NCI-H2227 treated with DMSO at 0.1 percent for 48 hours (cell line): Measurements from ENCODE around the gene RPS19BP1.

Source experiments
- DNase-seq: peaks from one replicate; lab custom pipeline; 2025; lab: John Stamatoyannopoulos, UW

Gene RPS19BP1, protein sequence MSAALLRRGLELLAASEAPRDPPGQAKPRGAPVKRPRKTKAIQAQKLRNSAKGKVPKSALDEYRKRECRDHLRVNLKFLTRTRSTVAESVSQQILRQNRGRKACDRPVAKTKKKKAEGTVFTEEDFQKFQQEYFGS

DNA sequence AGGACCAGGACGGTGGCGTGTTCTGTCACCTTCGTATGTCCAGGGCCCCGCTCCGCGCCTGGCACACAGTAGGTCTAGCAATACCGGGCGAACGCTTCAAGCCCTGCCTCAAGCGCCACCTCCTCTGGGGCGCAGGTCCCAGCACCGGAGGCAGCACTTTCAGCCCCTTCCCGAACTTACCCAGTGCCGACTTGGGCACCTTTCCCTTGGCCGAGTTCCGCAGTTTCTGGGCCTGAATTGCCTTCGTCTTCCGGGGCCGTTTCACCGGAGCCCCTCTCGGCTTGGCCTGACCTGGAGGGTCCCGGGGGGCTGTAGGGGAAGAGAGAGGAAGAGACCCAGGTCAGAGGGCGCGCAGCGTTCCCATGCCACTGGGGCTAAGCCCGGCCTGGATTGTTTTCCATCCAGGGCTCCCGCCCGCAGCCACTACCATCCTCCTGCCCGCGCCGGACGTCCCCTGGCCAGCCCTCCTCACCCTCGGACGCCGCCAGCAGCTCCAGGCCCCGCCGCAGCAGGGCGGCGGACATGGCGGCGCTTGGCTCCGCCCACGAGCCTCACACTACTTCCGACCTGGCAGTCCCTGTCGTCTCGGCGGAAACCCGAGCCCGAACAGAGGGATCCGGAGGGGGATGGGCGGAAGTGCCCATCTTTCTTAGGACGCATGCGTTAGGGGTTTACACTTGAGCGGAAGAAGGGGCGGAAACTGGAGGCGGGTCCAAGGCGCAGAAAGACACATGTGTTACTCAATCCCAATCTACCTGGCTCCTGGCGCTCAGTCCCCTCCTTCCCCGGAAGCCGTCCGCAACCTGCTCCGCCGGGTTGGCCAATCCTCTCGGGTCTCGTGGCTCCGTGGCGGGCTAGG is at the start of gene RPS19BP1:
TSS of gene RPS19BP1 (minus strand) at position 534 of the 859 bp plus-strand sequence. CDS start at position 524, 10 bp downstream.
- DNase-seq, result peak; percentile 97

DNA sequence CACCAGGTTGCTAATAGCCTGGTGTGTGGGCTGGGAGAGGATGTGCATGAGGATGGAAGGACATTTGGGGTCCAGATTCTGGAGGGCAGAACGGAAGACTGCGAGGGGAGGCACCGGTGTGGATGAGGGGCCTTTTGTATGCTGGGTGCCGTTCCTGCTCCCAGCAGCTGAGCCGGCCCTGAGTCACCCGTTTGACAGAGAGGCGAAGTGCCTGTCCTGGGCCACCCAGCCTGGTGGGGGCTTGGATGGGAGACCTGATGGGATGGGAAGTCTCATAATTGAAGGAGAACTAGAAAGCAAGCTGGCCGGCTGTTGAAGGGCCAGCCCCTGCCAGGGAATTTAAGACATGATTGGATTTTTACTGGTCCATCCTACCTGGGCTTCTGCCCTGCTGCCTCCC is 48.8 kb upstream of the RPS19BP1 start:
- no peak for DNase-seq

- DNase-seq, result no peak
Measured at GRCh38 chr22:39580795-39581194, 48.2 kb upstream of the RPS19BP1 start.

- no peak for DNase-seq
Measured at GRCh38 chr22:39580006-39580441, 47.5 kb upstream of the RPS19BP1 start.

DNA sequence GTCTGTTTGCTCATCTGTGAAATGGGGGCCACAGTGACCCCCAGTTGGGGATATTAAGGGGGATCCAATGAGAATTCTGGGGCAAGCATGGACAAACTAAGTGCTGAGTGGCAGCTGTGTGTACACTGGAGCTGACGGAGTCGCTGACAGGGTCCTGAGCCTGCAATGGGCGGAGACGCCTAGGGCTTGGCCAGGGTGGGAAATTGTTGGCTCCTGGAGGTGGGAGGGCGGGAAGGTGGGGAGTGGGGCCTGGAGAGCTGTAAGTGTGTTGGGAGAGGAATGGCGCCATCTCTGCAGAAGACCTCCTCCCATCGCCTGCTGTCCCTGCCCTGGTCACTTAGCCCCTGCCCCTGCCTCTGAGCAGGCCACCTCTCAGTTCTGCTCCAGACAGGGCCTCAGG is 45.4 kb upstream of the RPS19BP1 start:
- DNase-seq, result no peak

- DNase-seq, result no peak
Measured at GRCh38 chr22:39577366-39577765, 44.8 kb upstream of the RPS19BP1 start.

GRCh38 chr22:39576027-39576426 is 43.5 kb upstream of the RPS19BP1 start:
- DNase-seq, result no peak

DNA sequence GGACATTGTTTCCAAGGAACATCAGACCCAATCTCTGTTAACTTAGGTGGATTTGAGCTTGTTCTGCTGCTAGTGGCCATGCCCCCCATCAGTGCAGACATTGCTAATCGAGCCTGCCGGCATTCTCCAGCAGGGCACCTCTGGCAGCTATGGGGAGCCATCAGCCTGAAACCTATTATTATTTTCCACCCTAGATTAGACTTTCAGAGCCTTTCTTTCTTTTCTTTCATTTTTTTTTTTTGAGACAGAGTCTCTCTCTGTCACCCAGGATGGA is 42.9 kb upstream of the RPS19BP1 start:
- no peak for DNase-seq

- no peak for DNase-seq
Measured at GRCh38 chr22:39574779-39575551, 42.4 kb upstream of the RPS19BP1 start.

DNA sequence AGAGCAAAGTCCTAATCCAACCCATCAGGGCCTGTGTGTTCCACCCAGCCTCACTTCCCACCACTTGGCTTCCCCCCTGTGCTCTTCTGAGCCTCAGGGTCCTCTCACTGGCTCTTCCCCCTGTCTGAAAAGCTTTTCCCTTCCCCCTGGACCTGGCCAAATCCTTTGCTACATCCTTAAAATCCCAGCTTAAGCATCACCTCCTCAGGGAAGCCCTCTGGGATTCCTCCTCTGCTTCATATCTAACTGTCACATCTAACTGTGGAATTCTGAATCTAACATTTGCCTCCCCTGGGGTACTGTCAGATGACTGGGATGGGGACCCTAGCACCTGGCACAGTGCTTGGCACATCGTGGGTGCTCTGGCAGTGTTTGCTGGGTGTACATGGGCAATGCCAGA is 39.0 kb upstream of the RPS19BP1 start:
- DNase-seq, result no peak

DNA sequence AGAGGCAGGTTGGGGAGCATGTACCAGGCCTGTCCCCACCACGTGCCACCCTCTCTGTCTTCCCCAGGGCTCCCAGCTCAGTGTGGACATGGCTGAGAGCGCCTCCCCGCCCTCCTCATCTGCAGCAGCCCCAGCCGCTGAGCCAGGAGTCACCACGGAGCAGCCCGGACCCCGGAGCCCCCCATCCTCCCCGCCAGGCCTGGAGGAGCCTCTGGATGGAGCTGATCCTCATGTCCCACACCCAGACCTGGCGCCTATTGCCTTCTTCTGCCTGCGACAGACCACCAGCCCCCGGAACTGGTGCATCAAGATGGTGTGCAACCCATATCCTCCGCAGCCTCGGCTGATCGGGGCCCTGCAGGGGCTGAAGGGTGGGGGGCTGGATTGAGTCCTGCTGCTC is 38.1 kb upstream of the RPS19BP1 start, which contains the start of gene CACNA1I:
TSS of gene CACNA1I (plus strand) at position 89 of the 400 bp plus-strand sequence. CDS start at position 89, 0 bp downstream.
- DNase-seq, result no peak

GRCh38 chr22:39570226-39570625 is 37.7 kb upstream of the RPS19BP1 start:
- no peak for DNase-seq

DNA sequence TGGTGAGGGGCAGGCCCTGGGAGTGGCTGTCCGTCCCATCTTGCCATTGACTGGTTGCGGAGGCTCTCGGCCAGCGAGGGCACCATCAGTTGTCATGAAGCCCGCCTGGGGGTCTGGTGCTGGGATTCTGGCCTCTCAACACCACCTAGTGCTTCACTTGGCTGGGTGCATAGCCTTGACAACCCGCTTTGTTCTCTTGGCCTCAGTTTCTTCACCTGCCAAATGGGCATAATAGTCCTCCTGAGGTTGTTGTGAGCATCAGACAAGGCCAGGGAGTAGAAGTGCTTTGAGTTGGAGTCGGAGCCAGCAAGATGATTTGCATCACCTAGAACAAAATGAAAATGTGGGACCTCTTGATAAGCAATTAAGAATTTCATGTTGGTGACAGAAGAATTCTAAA is 36.5 kb upstream of the RPS19BP1 start:
- no peak for DNase-seq

- no peak for DNase-seq
Measured at GRCh38 chr22:39568278-39568981, 35.9 kb upstream of the RPS19BP1 start.

GRCh38 chr22:39567135-39567946 is 34.8 kb upstream of the RPS19BP1 start:
- no peak for DNase-seq

DNA sequence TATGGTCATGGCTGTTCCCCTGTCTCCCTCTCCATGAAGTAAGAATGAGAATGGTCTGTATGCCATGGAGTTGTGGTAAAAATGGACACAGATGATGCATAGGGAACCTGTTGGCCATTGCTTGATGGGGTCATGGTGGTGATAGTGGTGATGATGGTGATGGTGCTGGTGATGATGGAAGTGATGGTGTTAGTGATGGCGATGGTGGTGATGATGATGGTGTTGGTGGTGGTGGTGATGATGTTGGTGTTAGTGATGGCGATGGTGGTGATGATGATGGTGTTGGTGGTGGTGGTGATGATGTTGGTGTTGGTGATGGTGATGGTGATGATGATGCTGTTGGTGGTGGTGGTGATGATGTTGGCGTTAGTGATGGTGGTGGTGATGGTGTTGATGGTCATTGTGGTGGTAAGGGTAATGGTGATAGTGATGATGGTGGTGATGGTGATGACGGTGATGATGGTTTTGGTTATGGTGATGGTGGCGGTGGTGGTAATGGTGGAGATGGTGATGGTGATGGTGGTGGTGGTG is 32.9 kb upstream of the RPS19BP1 start:
- no peak for DNase-seq

DNA sequence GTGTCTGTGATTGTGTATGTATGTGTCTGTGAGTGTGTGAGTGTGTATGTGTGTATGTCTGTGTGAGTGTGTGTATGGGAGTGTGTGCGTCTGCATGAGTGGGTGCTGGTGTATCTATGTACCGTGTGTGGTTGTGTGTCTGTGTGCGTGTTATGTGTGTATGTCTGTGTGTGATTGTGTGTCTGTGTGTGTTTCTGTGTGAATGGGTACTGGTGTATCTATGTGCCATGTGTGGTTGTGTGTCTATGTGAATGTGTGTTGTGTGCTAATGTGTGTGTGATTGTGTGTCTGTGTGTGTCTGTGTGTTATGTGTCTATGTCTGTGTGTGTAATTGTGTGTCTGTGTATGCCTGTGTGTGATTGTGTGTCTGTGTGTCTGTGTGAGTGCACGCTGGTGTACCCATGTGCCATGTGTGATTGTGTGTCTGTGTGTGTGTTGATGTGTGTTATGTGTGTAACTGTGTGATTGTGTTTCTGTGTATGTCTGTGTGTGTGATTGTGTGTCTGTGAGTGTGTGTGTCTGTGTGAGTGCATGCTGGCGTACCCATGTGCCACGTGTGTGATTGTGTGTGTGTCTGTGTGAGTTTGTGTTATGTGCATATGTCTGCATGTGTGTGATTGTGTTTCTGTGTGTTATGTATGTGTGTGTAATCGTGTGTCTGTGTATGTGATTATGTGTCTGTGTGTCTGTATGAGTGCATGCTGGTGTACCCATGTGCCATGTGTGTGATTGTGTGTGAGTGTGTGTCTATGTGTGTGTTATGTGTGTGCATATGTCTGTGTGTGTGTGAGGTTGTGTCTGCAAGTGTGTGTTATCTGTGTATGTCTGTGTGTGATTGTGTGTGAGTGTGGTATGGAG is 31.3 kb upstream of the RPS19BP1 start:
- no peak for DNase-seq

DNA sequence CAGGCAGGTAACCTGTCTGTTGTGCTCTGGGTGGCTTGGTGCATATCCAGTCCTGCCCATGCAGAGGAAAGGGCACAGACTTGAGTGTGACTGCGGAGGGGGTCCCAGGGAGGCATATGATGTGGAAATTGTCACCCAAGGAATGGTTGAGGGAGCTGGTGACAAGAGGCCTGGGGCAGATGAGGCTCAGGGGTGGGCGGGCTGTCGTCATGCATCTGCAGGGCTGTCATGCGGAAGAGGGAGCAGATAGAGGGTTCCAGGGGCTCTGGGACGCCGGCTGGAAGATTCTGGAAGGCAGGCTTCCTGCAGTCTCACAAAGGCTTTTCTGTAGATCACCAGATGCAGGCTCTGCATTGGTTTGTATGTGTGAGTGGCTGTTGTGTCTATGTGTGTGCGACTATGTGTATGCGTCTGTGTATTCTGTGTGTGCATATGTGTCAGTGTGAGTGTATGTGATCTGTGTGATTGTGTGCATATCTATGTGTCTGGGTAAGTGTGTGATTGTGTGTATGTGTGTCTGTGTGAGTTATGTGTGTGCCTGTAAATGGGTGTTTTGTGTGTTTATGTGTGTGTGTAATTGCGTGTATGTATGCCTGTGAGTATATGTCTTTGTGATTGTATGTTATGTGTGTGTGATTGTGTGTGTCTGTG is 30.4 kb upstream of the RPS19BP1 start:
- DNase-seq, result no peak

DNA sequence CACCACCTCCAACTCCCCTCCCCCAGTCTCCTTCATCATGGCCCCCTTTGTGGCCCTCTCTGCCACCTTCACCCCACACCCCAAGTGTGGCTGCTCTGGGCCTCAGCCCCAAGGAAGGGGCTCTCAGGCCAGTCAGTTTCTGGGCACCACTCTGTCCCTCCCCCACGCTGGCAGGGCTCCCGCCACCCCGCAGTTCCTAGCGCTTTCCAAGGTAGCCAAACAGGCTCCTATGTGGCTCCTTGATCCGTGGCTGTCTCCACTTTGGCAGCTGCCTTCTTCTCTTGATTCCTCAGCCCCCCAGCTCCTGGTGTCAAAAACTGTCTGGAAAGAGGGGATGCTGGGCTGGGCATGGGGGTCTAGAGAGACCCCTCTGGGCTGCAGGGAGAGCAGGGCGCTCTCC is 27.6 kb upstream of the RPS19BP1 start:
- no peak for DNase-seq
